Measurements from ENCODE around the gene TCHP.
A peak's percentile ranks its signal among the peaks of the same experiment; 100 is the strongest.

The TCHP gene

DNA sequence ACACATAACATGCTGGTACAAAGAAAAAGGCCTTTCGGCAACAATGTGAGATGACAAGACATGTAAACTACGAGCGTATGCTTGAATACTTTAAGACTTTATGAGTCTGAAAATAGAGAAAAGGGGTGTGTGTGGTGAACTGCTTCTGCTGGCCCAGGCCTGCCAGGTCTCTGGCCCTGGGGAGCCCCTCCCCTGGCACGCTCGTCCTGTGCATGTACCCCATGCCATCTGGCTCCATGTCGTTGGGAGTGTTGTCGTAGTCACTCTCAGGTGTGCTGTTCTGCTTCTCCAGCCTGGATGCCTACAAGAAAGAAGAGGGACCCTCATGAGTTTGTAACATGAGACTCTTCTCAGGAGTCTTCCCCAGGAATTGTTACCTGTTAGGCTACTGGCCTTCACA is 38.9 kb downstream of the TCHP start:
- no peak for DNase-seq

DNA sequence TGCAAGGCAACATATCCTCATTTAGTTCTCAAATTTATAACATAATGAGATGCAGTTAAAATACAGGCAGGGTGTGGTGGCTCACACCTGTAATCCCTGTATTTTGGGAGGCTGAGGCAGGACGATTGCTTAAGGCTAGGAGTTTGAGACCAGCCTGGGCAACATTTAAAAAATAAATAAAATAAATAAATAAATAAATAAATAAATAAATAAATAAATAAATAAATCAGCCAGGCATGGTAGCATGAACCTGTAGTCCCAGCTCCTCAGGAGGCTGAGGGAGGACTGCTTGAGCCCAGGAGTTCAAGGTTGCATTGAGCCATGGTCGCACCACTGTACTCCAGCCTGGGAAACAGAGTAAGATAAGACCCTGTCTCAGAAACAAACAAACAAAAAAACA is 39.4 kb downstream of the TCHP start:
- no peak for DNase-seq

DNA sequence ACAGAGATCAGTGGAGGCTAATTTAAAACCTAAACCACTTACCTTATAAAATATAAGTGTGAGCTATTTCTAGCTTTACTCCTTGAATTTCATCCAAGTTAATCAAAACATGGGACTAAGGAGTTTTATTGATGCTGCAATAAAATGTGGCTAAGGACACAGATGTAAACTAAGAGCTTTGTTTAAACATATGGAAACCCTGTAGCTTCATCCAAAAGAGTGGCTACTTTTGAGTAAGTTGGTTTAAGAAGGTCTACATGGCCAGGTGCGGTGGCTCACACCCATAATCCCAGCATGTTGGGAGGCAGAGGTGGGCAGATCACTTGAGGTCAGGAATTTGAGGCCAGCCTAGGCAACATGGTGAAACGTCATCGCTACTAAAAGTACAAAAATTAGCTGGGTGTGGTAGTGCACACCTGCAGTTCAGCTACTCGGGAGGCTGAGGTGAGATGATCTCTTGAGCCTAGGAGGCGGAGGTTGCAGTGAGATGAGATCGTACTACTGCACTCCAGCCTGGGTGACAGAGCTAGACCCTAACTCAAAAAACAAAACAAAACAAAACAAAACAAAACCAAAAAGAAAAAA is 40.4 kb downstream of the TCHP start:
- DNase-seq, result no peak

DNA sequence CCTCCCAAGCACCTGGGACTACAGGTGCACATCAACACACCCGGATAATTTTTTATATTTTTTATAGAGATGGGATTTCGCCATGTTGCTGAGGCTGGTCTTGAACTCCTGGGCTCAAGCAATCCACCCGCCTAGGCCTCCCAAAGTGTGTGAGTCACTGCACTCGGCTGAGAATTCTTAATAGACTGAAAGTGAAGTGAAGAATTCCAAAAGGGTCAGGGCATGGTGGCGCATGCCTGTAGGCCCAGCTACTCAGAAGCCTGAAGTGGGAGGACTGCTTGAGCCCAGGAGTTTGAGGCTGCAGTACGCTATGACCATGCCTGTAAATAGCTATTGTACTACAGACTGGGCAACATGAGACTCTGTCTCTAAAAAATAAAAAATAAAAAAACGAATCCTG is 43.7 kb downstream of the TCHP start:
- no peak for DNase-seq

DNA sequence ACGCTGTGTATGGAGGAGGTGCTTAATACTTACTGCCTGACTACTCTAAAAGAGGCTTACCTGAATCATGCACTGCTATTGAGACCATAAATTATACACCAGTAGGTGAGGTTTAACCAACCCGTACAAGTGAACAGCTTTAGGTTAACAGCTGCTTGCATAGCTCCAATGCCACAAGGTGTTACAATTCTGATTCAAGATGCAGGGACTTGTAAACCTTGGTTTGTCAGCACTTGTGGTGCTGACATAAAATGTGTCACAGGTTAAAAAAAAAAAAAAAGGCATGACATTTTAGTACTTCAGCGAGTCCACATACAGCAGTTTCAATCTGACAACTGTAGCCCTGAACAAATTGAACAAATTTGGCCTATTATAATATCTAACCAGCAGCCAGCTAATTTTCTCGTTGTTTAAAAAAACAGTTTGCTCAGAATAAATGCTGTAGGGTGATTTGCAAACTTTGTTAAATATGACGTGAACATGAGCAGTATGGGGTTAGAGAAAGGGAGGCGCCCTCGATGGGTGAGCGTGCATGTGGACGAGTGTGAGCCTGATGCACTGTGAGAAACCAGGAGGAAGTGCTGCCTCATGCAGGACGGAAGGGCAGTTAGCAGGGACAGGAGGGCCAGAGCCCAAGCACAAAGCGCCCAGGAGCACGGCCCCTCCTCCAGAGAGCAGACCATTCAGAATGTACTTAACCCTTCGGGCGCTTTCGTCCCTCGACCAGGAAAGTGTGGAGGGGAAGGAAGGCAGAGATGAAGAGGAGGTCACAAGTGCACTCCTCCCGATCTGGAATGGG is 44.7 kb downstream of the TCHP start:
- no peak for DNase-seq

DNA sequence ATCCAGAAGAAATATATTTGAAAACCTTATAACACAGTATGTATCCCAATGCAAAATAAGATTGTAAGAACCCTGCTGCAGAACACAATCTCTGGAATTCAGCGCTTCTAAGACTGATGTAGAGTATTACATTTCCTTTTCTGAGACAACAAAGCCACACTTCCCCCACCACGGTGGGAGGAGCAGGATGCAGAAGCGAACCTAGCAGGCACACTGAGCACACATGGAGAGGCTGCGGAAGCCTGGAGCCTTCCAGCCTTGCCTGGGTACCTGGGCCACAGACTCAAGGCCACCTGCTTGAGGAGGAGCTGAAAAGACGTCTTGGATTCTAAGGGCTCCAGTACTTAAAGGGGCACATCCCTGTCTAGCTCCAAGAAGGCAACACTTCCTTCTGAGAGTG is 46.4 kb downstream of the TCHP start:
- no peak for DNase-seq

DNA sequence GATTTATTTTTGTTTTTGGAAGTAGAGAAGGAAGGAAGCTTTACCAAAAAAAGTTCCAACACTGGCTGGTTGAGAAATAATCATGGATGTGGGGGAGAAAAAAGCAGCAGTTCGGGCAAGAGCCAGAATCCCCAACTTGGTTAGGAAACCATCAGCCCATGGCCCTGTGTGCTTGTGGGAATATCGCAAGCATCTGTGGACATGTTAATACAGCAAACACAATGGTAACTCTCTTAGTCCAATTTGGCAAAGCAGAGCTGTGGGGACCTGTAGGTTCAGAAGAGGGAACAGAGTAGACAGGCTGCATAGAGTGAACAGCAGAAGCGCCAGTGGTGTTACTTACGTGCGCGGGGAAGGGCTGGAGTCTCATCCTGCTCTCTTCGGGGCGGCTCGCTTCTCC is 46.8 kb downstream of the TCHP start:
- no peak for DNase-seq

DNA sequence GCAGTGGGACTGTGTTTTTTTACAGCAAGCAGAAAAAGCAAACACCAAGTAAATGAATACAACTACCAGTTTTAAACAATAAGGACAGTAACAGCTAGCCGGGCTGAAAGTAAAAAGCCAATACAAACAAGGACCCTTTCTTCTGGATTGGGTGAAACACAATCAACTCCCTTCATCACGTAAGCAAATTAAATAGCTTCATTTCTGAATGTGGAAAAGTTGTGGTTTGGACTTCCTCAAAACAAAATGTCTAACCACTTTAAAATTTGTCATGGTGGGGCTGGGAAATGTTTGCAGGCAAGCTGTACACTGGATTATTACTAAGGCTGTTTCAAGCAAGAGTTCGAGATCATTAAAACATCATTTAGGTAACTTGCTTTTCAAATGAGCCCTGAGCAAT is 47.4 kb downstream of the TCHP start:
- no peak for DNase-seq

DNA sequence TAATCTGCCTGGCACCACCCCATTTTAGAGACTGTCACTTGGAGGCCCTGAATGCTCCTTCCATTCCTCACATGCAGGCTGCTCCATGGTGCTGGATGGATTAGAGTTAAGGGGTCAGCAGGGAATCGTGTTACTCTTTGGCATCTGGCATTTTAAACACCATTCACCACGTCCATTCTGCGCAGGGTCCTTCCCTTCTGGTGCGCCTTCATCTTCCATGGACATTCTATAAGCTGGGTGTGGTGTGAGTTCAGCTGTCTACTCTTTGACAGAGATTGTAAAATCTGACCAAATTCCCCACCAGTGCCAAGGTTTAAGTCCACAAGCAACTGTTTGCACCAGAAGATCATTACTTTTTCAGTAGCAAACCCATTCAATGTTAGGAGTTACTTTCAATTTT is 48.3 kb downstream of the TCHP start:
- no peak for DNase-seq

DNA sequence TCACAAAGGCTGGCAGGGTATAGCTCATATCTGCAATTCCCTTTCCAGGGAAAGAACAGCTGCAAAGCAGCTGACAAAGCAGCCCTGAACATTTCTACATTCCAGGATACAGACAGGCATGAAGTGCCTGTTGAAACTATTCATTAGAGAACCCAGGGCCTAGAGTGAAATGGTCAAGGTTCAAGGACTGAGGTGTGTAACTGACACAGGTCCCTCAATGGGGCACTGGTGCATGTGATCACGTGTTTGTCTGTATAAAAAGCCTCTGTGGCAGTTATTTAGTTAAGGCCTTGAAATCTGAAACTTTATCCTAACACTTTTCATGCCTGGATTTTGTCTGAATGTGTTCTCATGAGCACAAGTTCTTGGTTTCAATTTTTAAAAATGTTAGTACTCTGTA is 49.0 kb downstream of the TCHP start:
- no peak for DNase-seq

DNA sequence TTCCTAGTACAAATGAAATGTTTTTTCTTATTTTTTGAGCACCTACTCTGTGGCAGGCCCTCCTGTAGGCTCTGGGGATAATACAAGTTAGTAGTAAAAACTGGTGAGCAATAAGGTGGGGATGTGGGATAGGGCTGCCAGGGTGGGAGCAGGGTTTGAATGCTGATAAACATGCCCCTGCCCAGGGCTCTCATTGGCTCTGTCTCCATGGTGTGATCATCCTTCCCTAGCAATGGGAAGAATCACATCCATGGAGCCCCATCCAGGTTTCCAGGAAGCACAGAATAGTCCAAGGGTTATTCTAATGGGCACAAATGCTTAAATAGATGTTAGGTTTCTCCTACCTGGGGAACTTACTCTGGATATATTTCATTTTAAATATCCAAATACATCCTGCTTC is 50.6 kb downstream of the TCHP start:
- no peak for DNase-seq

DNA sequence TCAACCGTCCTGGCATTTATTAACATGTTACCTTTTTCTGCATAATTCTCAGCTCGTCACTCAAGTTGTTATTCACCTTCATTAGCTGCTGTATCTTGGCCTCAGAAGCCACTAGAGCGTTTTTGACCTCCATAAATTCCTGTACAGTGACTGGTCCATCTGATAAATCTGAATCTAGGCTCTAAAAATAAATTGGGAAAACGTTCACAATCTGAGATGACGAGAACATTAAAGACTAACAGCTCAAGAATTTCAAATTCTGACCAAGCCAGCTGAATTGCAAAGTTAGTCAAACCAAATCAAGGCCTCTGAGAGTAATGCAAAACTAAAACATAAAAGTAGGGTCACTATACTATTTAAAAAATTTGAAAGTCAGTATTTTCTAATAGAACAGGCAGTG is 51.1 kb downstream of the TCHP start:
- DNase-seq, result peak; percentile 20

DNA sequence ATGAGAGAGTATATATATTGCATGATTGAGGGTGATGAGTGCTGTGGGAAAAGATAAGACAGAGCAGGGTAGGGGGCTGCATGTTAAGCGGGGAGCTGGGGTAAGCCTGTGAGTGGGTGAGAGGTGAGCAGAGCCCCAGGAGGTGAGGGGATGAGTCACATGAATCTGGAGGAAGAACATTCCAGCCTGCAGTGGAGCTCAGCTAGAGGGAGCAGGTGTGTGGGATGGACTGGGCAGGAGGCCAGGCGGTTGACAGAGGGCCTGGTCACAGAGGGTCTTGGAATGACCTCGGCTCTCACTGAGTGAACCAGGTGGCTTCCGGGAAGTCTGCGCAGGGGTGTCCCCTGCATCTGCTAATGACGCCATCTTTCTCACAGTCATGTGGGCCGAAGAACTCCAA is 51.7 kb downstream of the TCHP start:
- no peak for DNase-seq

DNA sequence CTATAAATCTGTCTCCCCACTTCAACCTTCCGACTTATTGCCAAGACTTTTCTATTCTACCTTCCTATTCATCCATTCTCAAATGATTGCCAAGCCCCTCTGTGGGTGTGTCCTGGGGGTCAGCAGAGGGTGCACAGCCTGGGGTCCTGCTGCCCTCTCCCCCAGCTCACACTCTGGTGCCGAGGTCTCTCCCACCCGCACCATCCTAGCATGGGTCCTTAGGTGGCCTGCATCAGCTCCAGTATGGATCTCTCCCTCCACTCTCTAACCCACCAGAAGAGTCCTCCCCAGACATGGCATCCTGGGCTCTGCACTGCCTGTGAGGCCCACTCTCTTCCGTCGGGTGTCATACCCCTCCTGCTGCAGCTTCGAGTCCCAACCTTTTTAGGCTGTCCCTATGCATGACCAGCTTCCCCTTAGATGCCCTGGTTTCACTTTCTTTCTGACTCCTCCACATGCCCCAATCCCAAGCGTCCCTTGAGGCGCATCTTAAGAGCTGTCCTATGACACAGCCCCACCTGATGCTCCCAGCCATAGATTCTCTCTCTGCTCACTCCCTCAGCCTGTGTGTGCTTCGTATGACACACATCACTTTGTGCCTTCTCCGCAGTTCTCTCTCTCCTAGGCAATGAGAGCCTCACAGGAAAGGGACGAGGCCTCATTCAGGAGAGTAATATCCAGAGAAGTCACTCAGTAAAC is 52.2 kb downstream of the TCHP start:
- no peak for DNase-seq

DNA sequence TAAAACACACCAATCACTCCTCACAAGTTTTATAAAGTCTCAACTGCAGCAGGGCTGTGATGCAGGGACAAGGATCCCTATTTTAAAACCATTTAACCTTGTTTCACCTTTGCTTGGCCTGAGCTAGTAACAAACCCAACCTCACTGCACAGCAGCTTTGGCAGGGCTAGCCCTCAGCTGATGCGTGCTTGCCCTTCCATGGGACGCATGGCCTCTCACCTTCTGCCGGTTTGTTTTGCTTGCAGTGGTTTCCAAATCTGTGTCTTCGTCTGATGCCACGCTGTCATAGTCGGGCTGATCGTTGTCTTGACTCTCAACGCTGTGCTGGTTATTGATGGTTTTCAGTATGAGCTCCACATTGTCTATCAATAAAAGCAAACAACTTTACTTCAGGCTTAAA is 52.8 kb downstream of the TCHP start:
- DNase-seq, result no peak

DNA sequence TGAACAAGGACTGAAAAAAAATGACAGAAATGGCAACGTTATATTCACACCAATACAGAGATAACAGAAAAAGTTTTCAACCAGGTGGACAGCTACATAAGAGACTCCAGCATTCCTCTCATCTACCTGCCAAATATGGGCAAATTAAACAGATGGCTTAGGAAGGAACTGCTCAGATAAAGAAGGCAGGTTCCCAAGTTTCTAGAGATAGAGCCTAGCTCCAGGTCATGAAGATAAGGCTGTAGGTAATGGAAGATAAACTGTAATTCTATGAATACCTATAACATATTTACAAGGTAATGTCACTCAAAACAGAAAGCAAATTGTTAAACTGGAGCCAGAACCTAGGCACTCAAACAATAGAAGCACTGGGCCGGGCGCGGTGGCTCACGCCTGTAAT is 53.6 kb downstream of the TCHP start:
- DNase-seq, result no peak

DNA sequence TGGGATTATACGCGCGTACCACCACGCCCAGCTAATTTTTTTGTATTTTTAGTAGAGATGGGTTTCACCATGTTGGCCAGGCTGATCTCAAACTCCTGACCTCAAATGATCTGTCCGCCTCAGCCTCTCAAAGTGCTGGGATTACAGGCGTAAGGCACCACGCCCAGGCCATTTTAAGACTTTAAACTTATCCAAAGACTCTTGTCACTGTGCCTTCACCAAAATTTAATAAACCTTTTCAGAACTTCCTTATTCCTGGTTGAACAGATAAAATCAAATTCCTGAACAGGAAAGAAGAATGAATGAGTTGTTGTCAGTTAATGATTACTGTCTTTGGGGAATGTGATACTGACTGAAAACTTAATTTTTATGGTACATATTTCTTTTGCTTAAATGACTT is 58.3 kb downstream of the TCHP start:
- DNase-seq, result no peak

DNA sequence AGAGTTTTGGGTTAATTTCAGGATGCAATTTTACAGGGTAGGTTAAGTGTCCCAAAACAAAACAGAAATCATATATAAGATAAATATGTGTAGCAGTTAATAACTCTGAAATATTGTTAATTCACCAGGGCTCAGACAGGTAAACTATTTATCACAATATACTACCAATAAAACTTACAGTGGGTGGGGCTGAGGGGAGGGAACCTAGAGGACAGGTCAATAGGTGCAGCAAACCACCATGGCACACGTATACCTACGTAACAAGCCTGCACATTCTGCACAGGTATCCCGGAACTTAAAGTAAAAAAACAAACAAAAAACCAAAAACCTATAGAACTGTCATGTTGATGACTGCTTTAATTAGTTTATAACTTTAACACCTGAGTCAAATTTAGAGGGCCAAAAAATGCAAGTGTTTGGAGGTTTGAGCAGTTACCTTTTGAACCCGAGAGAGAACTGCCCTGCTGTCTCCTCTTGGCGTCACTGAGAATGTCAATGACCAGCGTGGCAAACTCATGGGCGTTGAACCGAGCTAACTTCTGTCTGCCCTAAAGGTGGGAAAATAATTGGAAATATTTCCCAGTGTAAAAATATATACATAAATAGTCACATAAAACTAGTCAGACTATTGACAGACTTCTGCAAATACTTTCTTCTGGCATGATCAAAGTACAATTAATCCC is 59.5 kb downstream of the TCHP start:
- no peak for DNase-seq

DNA sequence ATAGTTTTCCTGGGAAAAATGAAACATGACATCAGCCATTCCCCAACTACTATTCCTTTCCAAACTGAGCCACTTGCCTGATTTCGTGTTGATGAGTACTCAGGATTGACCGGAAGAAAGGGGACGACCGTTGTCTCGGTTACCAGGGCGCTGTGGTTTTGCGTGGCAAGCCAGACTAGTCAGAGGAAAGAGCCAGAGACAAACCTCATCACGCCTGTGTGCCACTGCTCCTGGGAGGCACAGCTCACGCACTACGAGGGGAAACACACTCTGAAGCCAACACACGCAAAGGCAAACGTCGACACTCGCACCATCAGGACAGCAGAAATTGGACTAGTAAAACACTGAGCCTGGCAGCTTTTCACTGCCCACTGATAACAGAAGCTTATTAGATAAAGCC is 61.1 kb downstream of the TCHP start:
- DNase-seq, result no peak

DNA sequence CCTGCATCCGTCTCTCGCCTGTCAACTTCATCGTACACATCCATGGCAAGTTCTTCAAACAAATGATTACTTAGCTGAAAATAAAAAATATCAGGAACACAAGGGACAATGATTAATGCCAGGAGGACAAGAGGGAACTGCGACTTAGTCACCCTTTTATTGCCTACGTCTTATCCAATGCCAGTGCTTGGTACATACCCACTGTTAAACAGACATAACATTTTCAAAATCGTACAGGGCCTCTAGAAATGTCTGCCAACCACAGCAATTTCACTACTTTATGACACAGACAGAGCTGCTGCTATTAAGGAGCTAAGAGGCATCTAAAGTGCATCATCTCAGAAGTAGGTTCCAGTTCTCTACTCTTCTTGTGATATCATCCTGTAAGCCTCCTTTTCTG is 61.5 kb downstream of the TCHP start:
- peak; percentile 12 for DNase-seq

DNA sequence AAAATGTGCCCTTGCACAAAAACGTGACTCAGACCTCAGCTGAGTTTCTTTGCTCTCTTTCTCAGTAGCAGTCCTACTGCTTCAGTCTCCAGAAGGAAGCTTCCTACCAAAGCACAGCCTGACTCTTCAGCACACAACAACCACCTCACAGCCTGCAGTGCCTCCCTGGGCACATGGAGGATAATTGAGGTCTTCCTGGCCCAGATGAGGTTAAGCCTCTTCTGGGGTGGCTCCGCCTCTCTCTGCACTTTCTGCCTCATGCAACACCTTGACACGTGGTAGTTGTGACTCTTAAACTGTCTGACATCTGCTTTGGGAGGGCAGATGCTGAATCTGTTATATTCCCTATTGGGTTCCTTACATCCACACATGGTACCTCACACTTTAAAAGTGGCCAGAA is 62.3 kb downstream of the TCHP start:
- DNase-seq, result no peak

DNA sequence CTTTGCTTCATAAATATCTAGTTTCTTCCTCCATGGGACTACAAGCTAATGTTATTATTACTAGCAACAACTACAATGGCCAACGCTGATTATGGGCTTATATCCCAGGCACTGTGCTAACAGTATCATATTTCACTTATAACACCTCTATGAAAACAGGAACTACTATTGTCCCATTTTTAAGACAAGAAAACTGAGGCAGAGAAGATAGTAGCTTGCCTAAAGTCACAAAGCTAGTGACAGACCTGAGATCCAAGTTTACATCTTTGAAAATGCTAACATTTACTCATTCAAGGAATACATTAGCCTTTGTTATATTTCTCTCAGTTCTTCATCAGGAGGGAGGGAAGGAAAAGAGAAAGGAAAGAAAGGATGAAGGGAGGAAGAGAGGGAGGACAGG is 63.3 kb downstream of the TCHP start:
- no peak for DNase-seq

DNA sequence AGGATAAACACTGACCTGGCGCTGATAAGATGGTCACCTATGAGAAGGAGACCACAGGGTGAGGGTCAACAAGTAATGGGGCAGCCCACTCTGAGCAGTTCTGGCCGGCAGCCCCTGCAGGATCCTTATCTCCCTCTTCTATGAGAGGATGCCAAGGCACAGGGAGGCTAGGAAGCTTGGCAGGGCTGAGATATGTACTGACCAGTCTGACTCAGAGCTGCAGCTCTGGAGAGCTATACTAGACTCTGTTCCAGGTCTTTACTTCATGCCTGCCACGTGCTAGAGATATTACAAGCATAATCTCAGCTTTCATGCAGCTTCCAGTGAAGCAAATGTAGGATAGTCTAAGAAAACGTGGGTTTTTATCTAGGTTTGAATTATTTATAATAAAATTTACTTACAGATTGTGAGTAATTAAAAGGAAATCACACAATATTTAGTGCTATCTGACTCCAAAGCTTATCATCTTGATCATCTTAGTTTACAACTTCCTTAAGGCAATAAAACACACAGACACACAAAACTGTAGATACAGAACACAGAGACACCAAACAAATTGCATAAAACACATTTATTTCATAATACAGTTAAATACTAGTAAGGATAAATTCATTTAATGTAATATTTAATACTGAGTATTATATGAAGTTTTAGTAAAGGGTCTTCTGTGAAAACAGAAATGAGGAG is 63.8 kb downstream of the TCHP start:
- DNase-seq, result no peak
